IMR-90 (cell line): ENCODE results near the gene CDC42BPA. TPM values are rescaled to one million over a fixed set of nuclear protein-coding genes. Genes with fewer than 3 reads are reported as not detected.

Experiments used
- ATAC-seq: fragments of 200-7000 bp; cut with Tn5 transposase; 2 replicates; pipeline ENCODE4 v1.9.1; 2020; ENCODE audit warnings: low read depth, mild to moderate bottlenecking, moderate library complexity
- BruUV-seq: library from RNA; stranded (reverse); fragments of 400-500 nt; replicated peaks from 2 replicates; lab custom pipeline; 2021; lab: Mats Ljungman, UMichigan
- CTCF ChIA-PET: fragments of 300-600 bp; formaldehyde crosslinking; extraction: SDS; loops from one replicate; lab custom pipeline; 2021; ENCODE audit warnings: antibody characterized with exemption; lab: Yijun Ruan, JAX
- POLR2A ChIA-PET: fragments of 300-600 bp; sonication (Branson Sonifier 250); formaldehyde crosslinking; loops from one replicate; lab custom pipeline; 2022; ENCODE audit warnings: antibody characterized with exemption; ENCODE audit not compliant: unreplicated experiment; lab: Charles Lee
- DNase-seq: peaks from one replicate; pipeline ENCODE4 v3.0.0; 2013
- H2AFZ ChIP-seq: replicated peaks from 2 replicates; pipeline ENCODE3; 2013; ENCODE audit warnings: low read length, mild to moderate bottlenecking; ENCODE audit not compliant: poor library complexity
- H2AK5ac ChIP-seq: 2 replicates; pipeline ENCODE4 v1.6.1; 2013; ENCODE audit warnings: low read depth, low read length, inconsistent platforms
- H2AK9ac ChIP-seq: replicated peaks from 2 replicates; pipeline ENCODE3; 2013; ENCODE audit warnings: mild to moderate bottlenecking, low read depth, low read length, moderate library complexity; ENCODE audit not compliant: poor library complexity
- H2BK120ac ChIP-seq: 2 replicates; pipeline ENCODE4 v1.6.1; 2013; ENCODE audit warnings: low read depth, low read length, inconsistent platforms
- H2BK15ac ChIP-seq: 3 replicates; pipeline ENCODE4 v1.6.1; 2013; ENCODE audit warnings: low read depth, low read length, inconsistent platforms
- H2BK20ac ChIP-seq: 2 replicates; pipeline ENCODE4 v1.6.1; 2013; ENCODE audit warnings: low read depth, mild to moderate bottlenecking, inconsistent platforms, low read length, moderate library complexity
- H2BK5ac ChIP-seq: 2 replicates; pipeline ENCODE4 v1.6.1; 2013; ENCODE audit warnings: mild to moderate bottlenecking, low read depth, low read length, inconsistent platforms; ENCODE audit not compliant: poor library complexity, severe bottlenecking
- H3K14ac ChIP-seq: replicated peaks from 2 replicates; pipeline ENCODE4 v1.6.1; 2013; ENCODE audit warnings: low read depth, low read length, inconsistent platforms
- H3K18ac ChIP-seq: 2 replicates; pipeline ENCODE4 v1.6.1; 2013; ENCODE audit warnings: low read depth, low read length, control low read depth
- H3K23ac ChIP-seq: 2 replicates; pipeline ENCODE4 v1.6.1; 2013; ENCODE audit warnings: low read depth, low read length, inconsistent platforms
- H3K27ac ChIP-seq: 2 replicates; pipeline ENCODE4 v1.5.1; 2013; ENCODE audit warnings: mild to moderate bottlenecking, control low read depth, low read length; ENCODE audit not compliant: insufficient read depth
- H3K27me3 ChIP-seq: 2 replicates; pipeline ENCODE4 v1.6.1; 2013; ENCODE audit warnings: low read length; ENCODE audit not compliant: control insufficient read depth, insufficient read depth
- H3K36me3 ChIP-seq: 2 replicates; pipeline ENCODE4 v1.6.1; 2013; ENCODE audit warnings: low read length, mixed read lengths; ENCODE audit not compliant: control insufficient read depth, insufficient read depth
- H3K4ac ChIP-seq: 2 replicates; pipeline ENCODE4 v1.6.1; 2013; ENCODE audit warnings: low read depth, low read length, inconsistent platforms
- H3K4me1 ChIP-seq: 2 replicates; pipeline ENCODE4 v1.6.1; 2013; ENCODE audit warnings: low read length, mixed read lengths; ENCODE audit not compliant: control insufficient read depth, insufficient read depth
- H3K4me2 ChIP-seq: 2 replicates; pipeline ENCODE4 v1.6.1; 2013; ENCODE audit warnings: low read depth, mild to moderate bottlenecking, control low read depth, low read length, moderate library complexity
- H3K4me3 ChIP-seq: 2 replicates; pipeline ENCODE4 v1.5.1; 2013; ENCODE audit warnings: low read depth, mild to moderate bottlenecking, control low read depth, low read length, moderate library complexity; ENCODE audit not compliant: insufficient read depth
- H3K56ac ChIP-seq: 2 replicates; pipeline ENCODE4 v1.6.1; 2013; ENCODE audit warnings: low read length, inconsistent platforms; ENCODE audit not compliant: insufficient read depth; ENCODE audit errors: extremely low read depth
- H3K79me1 ChIP-seq, 2 experiments: 2 replicates each; pipeline ENCODE4 v1.6.1; 2013; ENCODE audit warnings: low read length in 2 of 2, inconsistent platforms in 1 of 2, low read depth in 1 of 2
- H3K9ac ChIP-seq: 2 replicates; pipeline ENCODE4 v1.6.1; 2013; ENCODE audit warnings: low read depth, low read length, control low read depth
- H3K9me1 ChIP-seq: 2 replicates; pipeline ENCODE4 v1.6.1; 2013; ENCODE audit warnings: low read length, inconsistent platforms; ENCODE audit not compliant: insufficient read depth
- H3K9me3 ChIP-seq: 2 replicates; pipeline ENCODE4 v1.6.1; 2013; ENCODE audit warnings: low read length; ENCODE audit not compliant: control insufficient read depth, insufficient read depth
- H4K20me1 ChIP-seq: 2 replicates; pipeline ENCODE4 v1.6.1; 2013; ENCODE audit warnings: low read length, inconsistent platforms; ENCODE audit not compliant: insufficient read depth
- H4K5ac ChIP-seq: 2 replicates; pipeline ENCODE4 v1.6.1; 2013; ENCODE audit warnings: mild to moderate bottlenecking, low read depth, low read length, control low read depth
- H4K8ac ChIP-seq, 2 experiments: 2 replicates each; pipeline ENCODE4 v1.6.1; 2013; ENCODE audit warnings: low read depth in 2 of 2, low read length in 2 of 2, control low read depth in 1 of 2, inconsistent platforms in 1 of 2
- H4K91ac ChIP-seq: 2 replicates; pipeline ENCODE4 v1.6.1; 2013; ENCODE audit warnings: low read depth, low read length, inconsistent platforms; ENCODE audit not compliant: insufficient read depth
- BHLHE40 ChIP-seq: fragments of 150-350 bp; IDR thresholded peaks from 2 replicates; pipeline ENCODE4 v1.6.1; 2016; ENCODE audit warnings: mild to moderate bottlenecking, low read depth, low read length
- CTCF ChIP-seq: conservative IDR thresholded peaks from 2 replicates; pipeline ENCODE4 v1.5.1; 2012; ENCODE audit warnings: mild to moderate bottlenecking, low read depth, low read length, improper control_type of control experiment
- NFE2L2 ChIP-seq: fragments of 150-350 bp; IDR thresholded peaks from 2 replicates; pipeline ENCODE4 v1.6.1; 2016; ENCODE audit warnings: low read depth, mild to moderate bottlenecking, low read length
- RAD21 ChIP-seq: IDR thresholded peaks from 2 replicates; pipeline ENCODE4 v1.6.1; 2012; ENCODE audit warnings: low read length, improper control_type of control experiment
- WGBS, 2 experiments: methylation state at CpG; one replicate each; pipeline versions ENCODE4 v1.1.5 to v1.1.7; 2013; ENCODE audit warnings: missing lambda C conversion rate in 2 of 2; ENCODE audit not compliant: insufficient read length in 1 of 2; ENCODE audit errors: extremely low coverage in 2 of 2; 5-methylcytosine and 5-hydroxymethylcytosine counted together
- dilution Hi-C: fragments of 300-500 bp; cut with HindIII; formaldehyde crosslinking; loops from one replicate; pipeline ENCODE4 v1.14.3; 2018; ENCODE audit warnings: low sequenced_read_pairs; ENCODE audit not compliant: unreplicated experiment
- in situ Hi-C: fragments of 300-500 bp; cut with MboI; formaldehyde crosslinking; loops from 3 replicates; pipeline ENCODE4 v1.14.3; 2019; ENCODE audit warnings: low sequenced_read_pairs, inconsistent platforms, mixed read lengths
- intact Hi-C: fragments of 100-400 bp; cut with micrococcal nuclease; formaldehyde crosslinking; loops from 2 replicates; pipeline ENCODE4 v1.10.0; 2022
- polyA plus RNA-seq, 3 experiments: library from polyadenylated mRNA; depleted of rRNA; stranded (reverse); fragments of >200 nt; gene quantifications; 2 replicates each; pipeline ENCODE4 v1.2.3, GENCODE V29; 2012; ENCODE audit warnings: low replicate concordance in 1 of 3
- total RNA-seq: library from RNA; depleted of rRNA; stranded (reverse); fragments of >200 nt; gene quantifications from 2 replicates; pipeline ENCODE4 v1.2.3, GENCODE V29; 2012

Gene CDC42BPA
- total and polyA plus RNA-seq, 2 of the 4 experiments (the other 2 are of a cell fraction): 9.4 to 27.8 TPM

DNA sequence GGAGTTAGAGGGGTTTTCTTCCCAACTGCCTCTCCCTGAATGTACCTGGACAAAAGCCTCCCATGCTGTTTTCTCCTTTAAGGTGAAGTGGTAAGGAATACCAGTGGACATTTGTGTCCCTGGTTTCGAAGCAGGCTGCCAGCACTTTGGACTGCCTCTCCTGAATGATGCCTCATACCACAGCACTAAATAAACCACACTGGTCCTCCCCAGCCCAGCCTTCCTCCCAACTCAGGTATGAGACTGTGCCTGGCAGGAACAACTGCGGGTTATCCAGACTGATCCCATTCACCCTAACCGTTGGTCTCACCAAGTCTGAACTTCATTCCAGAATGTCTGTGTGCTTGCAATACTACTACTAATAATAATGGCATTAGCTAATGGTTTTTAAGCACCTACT is 368.9 kb downstream of the CDC42BPA start:
- CTCF ChIA-PET: no interaction called here
- 100% methylated on average over 1 of the region's 3 CpGs; no CpG with 5 or more reads in 1 of the 2 experiments for WGBS, 2 experiments
- no peak overlapping the region for H3K18ac ChIP-seq
- H2BK15ac ChIP-seq: no peak overlapping the region
- H4K20me1 ChIP-seq: 0 out of 2 replicates have a peak, but pooled peaks cover 3% of the 10 kb centered on the region
- no peaks in the 10 kb centered on the region for H3K36me3 ChIP-seq
- H3K27ac ChIP-seq: no peak overlapping the region
- DNase-seq: no peak
- no peak overlapping the region for H2BK120ac ChIP-seq
- no peak overlapping the region for H3K14ac ChIP-seq
- dilution Hi-C loops: no loop called here
- no peak overlapping the region for H3K4ac ChIP-seq
- POLR2A ChIA-PET: no interaction called here
- H3K56ac ChIP-seq: no peak overlapping the region
- H3K4me2 ChIP-seq: no peak overlapping the region
- no TSS peak for BruUV-seq
- no peak overlapping the region for H4K8ac ChIP-seq
- intact Hi-C loops: no loop called here
- H3K79me1 ChIP-seq: no peaks in the 10 kb centered on the region
- no peak overlapping the region for H4K91ac ChIP-seq
- no peak overlapping the region for H2AK5ac ChIP-seq
- no peak overlapping the region for H3K23ac ChIP-seq
- H2AFZ ChIP-seq: no peak overlapping the region
- no peak overlapping the region for H2AK9ac ChIP-seq
- H3K4me1 ChIP-seq: peaks cover 6% of the 10 kb centered on the region; the same call in 1 of the 2 replicates
- no peaks in the 10 kb centered on the region for H3K9me3 ChIP-seq
- no peak overlapping the region for H2BK20ac ChIP-seq
- no peak for ATAC-seq
- no peak overlapping the region for H4K5ac ChIP-seq
- TF ChIP-seq NFE2L2 (no peak), BHLHE40 (no peak), RAD21 (no peak), CTCF (no peak)
- H2BK5ac ChIP-seq: no peak overlapping the region
- in situ Hi-C loops: no loop called here
- no peaks in the 10 kb centered on the region; the same call in 1 of the 2 replicates for H3K9me1 ChIP-seq
- H3K4me3 ChIP-seq: no peak overlapping the region
- H3K9ac ChIP-seq: no peak overlapping the region
- no peaks in the 10 kb centered on the region for H3K27me3 ChIP-seq
